ENCODE data around the gene AFAP1L1.

Gene AFAP1L1

DNA sequence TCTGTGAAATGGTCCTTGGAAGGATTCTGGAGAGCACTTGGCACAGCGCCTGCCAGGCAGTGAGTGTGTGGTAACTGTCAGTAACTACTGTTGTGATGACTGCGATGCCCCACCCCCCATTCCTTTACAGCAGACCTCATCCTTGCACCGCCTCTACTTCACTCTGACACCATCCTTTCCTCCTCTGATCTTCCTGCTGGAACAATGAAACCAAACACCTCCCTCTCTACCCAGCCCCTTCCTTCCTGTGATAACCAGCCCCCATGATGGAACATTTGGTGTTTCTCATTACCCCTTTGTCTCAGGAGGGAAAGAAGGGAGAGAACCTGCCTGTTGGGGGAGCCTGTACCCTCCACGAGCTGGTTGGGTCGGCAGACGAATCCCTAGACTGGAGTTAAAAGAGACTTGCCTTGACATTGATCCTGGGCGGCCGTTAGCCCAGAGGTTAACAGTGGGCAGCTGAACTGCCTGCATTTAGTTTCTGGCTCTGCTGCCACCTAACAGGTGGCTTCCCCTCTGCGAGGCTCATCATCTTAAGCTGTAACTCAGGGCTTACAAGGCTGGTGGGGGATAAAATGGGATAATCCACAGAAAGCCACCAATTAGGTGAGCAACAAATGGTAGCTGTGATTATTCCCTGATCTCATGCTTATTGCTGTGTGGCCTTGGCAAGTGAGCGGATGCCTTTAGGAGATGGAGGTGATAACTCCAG, 39.4 kb downstream of the AFAP1L1 start:
- DNase-seq (ENCODE audit: low read depth in 1 of 2, low spot score in 1 of 2) = no peak

DNA sequence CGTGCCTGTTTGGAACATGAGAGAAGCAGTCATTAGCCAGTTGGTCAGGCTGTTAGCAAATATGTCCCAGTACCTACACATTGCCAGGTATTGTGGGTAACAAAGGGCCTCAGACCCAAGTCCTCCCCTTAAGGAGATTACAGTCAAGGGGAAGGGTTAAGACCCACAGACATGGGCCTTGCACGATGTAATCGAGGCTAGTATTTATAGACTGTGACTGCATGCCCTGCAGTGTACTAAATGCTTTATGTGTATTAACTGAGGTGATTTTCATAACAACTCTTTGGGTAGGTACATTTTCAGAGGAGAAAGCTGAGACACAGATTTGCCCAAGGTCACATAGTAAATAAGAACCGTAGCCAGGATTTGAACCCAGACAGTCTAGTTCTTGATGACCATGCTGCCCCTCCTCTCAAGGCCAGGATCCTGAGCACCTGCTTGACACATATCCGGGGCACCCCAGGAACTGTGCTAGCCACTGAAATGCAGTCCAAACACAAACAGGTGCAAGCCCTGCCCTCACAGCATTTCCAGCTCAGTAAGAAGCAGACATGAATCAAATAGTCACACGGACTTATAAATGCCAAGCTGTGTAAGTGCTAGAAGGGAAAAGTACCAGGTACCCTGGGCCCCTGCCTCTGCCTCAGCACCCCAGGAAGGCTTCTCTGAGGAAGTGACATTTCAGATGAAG, 41.6 kb downstream of the AFAP1L1 start:
- DNase-seq (ENCODE audit: low read depth in 1 of 2, low spot score in 1 of 2) = no peak

DNA sequence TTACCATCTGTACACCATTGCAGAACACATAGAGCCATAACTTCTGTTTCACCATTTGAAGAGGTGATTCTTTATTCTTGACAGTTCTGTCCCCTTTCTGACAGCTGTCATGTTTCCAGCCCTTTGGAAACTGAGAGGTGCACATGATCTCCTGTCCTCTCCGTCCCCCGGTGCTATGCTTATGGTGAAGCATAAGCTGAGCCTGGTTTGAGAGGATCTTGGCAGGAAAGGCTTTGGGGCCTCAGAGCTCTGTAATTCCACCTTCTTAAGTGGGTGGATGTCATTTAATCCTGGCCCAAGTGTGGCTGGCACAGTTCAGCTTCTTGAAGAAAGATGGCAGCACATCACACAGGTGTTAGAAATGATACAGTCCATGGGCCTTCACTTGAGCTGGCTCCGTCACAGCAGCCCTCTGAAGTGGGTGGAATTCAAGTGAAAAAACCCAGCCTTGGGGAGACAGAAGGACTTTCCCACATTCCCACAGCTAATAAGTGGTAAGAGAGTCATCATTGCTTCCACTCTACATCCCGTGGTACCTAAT, 43.0 kb downstream of the AFAP1L1 start:
- no peak for DNase-seq (ENCODE audit: low read depth in 1 of 2, low spot score in 1 of 2)

DNA sequence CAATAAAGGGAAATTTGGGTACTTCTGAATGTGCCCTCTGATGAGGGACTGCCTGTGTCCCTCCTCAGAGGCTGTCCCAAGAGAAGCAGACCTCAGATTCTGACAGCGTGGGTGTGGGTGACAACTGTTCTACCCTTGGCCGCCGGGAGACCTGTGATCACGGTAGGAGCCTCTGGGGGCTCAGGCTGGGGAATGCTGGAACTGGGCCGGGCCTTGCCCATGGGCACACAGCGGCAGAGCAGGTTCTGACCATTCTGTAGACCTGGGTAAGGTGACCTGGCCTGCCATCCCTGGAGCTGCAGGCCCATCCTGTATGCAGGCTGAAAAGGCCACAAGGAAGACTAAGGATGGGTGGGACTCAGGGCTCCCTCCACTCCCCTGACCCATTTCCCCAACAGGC, 44.1 kb downstream of the AFAP1L1 start:
- no peak for DNase-seq (ENCODE audit: low read depth in 1 of 2, low spot score in 1 of 2)

DNA sequence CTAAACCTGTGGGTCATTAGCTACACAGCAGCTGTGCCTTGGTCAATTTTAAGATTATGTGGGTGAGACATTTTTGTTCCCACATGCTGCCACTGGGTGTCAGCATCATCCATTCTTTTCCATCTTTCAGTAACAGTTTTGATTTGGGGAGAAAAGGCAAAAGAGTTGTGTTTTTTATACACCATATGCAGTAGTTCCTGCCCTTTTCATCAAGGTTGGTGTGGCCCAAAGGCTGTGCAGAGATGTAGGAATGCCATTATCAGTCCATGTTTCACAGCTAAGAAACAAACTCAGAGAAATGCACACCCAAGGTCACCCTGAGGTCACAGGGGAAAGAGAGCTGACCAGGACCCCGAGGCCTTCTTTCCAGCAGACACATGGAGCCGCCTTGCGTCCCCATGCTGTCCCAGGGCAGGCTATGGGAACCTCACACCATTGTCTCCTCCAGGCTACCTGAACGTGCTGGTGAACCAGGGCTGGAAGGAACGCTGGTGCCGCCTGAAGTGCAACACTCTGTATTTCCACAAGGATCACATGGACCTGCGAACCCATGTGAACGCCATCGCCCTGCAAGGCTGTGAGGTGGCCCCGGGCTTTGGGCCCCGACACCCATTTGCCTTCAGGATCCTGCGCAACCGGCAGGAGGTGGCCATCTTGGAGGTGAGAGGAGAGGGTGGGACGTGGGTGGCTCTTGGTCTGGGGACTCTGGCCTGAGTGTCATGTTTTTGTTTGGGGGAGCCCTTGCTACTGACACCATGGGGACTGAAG, 45.8 kb downstream of the AFAP1L1 start:
- no peak for DNase-seq (ENCODE audit: low read depth in 1 of 2, low spot score in 1 of 2)

DNA sequence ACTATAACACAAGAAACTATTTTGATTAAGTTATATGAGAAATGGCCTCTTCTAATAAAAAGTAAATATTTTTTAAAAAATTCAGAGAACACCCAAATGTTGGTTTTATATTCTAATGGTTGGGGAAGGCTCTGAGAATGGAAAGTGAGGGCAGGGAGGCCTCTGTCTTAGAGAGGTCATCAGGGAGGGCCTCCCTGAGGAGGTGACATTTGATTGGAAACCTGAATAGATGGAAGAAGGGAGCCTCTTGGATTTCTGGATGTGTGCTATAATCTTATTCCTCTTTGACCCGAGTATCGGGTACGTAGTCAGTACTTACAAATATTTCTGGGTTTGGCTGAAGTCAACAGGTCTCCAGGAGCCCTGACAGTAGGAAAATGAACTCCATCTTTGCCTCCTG, 47.5 kb downstream of the AFAP1L1 start:
- DNase-seq (ENCODE audit: low read depth in 1 of 2, low spot score in 1 of 2) = no peak

DNA sequence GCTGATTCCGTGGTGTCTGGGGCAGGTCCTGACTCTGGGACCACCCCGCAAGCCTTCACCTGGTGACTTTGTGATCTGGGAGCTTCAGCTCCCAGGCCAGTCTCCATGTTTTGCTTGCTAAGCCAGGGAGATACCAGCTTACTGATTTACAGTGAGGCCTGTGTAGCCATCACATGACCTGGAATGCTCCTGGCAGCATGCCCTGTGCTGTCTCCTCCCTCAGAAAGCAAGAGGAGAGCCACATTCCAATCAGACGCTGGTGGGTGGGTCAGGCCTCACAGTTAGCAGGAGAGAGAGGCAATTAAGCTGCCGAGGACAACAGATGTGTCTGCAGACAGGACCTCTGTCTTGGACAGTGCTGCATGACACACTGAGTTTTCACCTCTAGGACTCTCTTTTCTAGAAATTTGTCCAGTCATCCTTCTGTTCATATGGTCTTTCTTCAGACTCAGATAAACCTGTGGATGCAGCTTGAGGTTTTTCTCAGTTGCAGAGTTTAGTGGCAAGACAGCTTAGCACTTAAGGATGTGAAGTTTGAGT, 49.2 kb downstream of the AFAP1L1 start:
- no peak for DNase-seq (ENCODE audit: low read depth in 1 of 2, low spot score in 1 of 2)

DNA sequence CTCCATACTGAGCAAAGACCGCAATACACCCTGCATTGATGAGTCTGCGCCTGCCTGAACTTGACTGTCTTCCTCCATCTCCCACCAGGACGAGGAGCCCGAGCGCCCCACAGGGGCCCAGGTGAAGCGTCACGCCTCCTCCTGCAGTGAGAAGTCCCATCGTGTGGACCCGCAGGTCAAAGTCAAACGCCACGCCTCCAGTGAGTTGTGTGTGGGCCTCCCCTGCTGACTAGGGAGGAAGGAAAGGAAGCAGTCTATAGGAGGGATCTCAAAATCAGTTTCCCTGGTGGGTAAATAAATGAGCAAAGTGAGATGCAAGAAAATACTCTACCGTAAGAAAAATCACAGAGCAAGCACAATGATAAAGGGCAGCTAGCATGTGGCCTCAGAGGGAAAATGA, 50.9 kb downstream of the AFAP1L1 start:
- DNase-seq (ENCODE audit: low read depth in 1 of 2, low spot score in 1 of 2) = no peak

DNA sequence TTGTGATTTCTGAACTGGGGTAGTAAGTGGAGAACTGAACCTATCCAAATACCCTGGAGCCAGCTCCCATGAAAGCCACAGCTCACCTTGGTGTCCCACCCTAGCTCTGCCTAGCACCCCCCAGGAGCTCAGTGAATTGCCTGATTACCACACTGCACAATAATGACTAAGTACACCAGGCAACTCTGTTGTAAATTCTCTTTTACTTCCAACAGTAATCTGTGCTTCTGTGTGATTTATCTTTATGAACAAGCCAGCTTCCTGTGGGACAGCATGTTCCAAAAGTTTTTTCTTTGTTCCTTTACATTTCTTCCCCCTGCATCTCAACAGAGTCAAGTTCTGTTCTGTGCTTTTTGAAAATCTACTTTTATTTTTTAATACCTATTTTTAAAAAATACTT, 51.6 kb downstream of the AFAP1L1 start:
- DNase-seq (ENCODE audit: low read depth in 1 of 2, low spot score in 1 of 2) = no peak

DNA sequence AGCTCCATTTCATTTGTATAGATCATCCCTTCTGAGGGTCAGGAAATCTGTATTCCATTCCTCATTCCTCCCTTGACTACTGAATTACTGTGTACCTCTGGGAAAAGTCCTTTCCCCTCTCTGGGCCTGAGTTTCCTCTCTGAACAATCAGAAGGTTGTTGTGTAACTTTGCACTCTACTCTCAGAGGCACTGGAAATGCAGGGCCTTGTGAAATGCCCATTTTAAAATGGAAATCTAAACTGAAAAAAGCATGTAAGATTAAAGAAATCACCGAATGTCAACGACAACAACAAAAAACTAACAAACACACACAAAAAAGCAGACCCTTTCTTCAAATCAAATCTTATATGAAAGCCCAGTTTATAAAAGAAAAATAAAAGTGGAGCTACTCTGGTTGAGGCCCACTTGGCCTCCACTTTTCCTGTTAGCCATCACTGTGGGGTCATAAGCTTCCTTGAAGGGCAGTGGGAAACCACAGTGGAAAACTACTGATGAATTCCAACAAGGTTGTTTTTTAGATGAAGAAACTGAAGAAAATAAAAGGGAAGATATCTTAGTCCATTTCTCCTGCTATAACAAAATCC, 52.1 kb downstream of the AFAP1L1 start:
- DNase-seq (ENCODE audit: low read depth in 1 of 2, low spot score in 1 of 2) = no peak

DNA sequence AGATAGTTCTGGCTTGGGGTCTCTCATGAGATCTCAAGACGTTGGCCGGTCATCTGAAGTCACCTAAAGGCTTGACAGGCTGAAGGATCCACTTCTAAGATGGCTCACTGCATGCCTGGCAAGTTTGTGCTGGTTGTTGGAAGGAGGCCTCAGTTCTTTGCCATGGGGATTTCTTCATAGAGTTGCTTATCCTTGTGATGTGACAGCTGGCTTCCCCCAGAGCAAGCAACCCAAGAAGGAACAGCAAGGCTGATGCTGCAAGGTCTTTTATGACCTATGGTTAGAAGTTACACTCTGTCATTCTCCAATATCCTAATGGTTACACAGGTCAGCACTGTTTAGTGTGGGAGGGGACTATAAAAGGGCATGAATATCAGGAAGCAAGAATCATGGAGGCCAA, 53.0 kb downstream of the AFAP1L1 start:
- DNase-seq (ENCODE audit: low read depth in 1 of 2, low spot score in 1 of 2) = no peak

DNA sequence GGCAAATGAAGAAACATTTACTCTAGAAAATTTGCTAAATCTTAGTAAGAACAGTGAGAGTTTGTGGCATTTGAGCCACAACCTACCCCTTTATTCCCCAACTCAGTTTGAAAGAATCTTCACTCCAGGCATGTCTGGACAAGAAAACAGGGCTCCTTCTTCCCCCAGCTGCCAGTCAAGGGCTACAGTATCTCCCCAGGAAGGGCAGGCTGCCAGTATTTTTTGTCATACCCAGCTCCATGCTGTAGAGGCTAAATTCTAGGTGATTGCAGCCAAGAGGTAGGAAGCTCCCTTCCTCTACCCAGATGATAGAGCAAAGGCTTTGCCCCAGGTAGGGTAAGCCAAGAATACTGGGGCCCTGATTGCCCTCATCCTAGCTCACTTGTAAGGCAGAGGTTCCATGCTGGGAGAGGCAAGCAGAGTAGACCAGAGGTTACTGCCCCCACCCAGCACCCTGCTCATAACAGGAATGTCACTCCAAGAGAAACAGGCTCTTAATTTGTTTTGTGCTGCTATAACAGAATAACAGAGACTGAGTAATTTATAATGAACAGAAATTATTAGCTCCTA, 53.6 kb downstream of the AFAP1L1 start:
- no peak for DNase-seq (ENCODE audit: low read depth in 1 of 2, low spot score in 1 of 2)

DNA sequence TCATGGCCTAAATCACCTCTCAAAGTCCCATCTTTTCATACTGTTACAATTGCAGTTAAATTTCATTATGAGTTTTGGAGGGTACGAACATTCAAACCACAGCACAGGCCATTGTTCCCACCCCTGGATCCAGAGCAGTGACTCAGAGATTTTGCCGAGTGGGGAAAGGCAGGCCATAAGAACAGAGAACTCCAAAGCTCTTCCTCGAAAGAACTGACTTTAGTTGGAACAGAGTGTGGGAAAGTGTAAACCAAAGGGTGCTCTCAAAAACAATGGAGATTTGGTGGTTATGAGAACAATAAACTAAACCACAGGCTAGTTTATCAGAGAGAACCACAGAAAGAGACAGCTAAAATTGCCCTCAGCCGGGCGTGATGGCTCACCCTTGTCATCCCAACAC, 54.2 kb downstream of the AFAP1L1 start:
- no peak for DNase-seq (ENCODE audit: low read depth in 1 of 2, low spot score in 1 of 2)

DNA sequence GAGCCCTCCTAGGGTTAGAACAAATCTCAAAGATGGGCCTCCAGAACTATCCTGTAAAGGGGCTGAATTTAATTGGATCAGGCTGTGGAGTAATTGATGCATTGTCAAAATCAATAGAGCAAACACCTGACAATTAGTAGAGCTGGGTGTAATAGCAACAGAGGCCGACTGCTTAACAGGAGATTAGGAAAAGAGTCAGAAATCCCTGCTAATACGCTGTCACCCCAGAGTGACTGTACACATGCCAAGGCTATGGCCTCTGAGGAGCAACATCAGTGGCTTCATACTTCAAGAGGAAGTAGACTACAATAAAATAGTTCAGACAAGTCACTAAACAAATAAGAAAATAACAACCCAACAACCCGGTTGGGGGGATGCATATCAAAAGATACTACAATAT, 55.0 kb downstream of the AFAP1L1 start:
- no peak for DNase-seq (ENCODE audit: low read depth in 1 of 2, low spot score in 1 of 2)

DNA sequence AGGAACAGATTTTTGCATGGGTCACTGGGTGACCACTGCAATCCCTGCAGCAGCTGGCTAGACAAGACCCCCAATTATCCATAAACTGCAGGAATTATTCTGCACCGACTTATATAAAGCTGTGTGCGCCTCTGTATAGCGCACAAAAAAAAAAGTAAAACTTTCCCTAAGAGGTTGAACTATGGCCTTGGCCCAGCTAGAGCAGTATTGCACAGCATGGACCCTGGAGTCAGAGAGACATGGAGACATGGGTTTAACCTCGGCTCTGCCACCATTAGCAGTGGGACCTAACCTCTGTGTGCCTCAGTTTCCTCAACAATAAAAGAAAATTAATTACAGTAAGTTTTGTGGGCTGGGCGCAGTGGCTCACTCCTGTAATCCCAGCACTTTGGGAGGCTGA, 56.5 kb downstream of the AFAP1L1 start:
- no peak for DNase-seq (ENCODE audit: low read depth in 1 of 2, low spot score in 1 of 2)

DNA sequence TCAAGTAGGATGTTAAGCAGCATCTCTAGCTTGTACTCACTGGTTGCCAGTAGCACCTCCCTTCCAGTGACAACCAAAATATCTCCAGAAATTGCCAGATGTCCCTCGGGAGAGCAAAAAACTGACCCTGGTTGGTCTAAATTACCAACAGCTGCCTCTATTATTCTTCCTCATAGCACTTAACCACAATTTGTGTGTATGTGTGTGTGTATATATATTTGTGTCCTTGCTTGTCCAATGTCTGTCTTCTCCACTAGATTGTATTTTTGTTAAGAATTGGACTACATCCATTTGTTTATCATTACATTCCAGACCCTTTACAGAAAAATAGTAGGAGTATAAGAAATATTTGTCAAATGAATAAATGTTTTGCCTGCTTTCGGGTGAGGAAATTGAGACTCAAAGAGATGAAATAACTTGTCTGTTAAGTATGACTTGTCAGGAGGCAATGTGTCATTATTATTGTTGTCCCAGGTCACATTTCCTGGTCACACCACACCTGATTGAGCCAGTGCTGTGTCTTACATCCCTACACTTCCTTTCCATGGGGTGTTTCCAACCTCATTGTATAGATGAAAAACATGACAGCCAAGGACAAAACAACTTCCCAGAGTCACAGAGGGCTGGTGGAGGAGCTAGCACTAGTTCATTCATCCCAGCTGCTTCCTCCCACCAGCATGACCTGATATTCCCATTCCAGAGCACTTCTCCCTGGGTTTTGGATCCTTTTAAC, 62.2 kb downstream of the AFAP1L1 start:
- no peak for DNase-seq (ENCODE audit: low read depth in 1 of 2, low spot score in 1 of 2)

DNA sequence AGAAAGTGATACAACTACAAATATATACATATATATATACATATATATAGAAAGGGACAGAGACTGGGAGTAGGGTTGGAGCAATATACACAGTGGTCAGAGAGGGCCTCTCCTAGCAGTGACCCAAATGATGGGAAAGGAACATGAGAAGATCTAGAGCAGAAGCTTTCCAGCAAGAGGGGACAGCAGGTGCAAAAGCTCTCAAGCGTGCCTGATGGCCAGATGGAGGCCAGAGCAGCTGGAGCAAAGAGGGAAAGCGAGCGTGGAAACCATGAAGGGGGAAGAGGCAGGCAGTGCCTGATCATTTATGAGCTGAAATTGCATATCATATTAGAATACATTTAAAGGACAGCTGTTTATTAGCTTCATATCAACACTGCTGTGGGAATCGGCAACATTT, 66.1 kb downstream of the AFAP1L1 start:
- no peak for DNase-seq (ENCODE audit: low read depth in 1 of 2, low spot score in 1 of 2)

DNA sequence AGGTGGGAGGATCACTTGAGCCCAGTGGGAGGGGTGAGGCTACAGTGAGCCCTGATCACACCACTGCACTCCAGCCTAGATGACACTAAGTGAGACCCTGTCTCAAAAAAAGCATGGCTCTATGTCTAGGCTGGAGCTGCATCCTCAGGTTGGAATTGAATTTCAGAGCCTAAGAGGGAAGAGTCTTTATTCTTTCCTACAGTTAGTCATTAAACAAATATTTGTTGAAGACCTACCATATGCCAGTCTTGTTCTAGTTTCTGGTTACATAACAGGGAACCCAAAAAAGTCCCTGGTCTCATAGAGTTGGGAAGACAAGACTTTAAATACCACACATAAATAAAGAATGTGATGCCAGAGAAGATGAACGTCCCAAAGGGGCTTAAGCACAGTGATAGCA, 66.7 kb downstream of the AFAP1L1 start:
- no peak for DNase-seq (ENCODE audit: low read depth in 1 of 2, low spot score in 1 of 2)

DNA sequence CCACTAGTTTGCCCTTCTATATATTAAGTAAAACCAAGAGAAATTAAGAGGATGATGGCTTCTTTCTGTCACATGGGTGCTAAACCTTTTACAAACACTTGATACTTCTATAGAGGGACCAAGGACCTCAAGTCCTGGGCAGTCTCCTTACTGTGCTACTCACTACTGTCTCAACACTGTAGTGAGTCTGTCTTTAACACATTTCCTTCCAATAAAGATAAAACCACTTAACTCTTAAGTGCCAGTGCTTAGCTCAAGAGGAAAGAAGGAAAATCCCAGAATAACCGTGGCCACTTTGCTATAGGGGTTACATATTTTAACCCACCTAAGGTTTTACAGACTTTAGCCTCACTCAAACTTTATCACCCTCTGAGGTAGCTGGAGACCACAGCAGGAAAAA, 69.3 kb downstream of the AFAP1L1 start:
- no peak for DNase-seq (ENCODE audit: low read depth in 1 of 2, low spot score in 1 of 2)

DNA sequence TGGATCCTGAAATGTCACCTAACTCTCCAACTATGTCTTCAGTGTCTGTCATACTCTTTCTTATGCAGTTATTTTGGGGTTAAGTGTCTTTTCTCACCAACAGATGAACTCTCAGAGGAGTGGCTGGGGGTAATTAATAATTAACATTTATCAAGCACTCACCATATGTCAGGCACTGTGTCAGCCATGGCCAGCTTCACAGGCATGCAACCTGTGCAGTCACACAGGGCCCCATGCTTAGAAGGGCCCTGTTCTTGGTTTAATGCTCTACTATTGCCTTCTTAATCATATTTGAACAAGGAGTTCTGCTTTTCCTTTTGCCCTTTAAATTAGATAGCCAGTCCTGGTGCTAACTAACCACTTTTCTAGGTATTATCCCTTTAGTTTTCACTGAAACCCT, 70.2 kb downstream of the AFAP1L1 start:
- no peak for DNase-seq (ENCODE audit: low read depth in 1 of 2, low spot score in 1 of 2)

Data from activated T-helper 1 cell treated with anti-CD3 and anti-CD28 coated beads, Interleukin-2, amount 50 U/mL, for 16 hours (primary cell).